Fibroblast of villous mesenchyme (primary cell): ENCODE measurements around the gene NKX6-1. TPM values are rescaled to one million over a fixed set of nuclear protein-coding genes. Genes with fewer than 3 reads are reported as not detected.

ENCODE experiments used
- DNase-seq: peaks from one replicate; pipeline ENCODE4 v3.0.0-alpha.2; 2010; ENCODE audit warnings: low read depth
- H3K4me3 ChIP-seq: 2 replicates; pipeline ENCODE4 v1.5.1; 2011; ENCODE audit warnings: low read depth, mild to moderate bottlenecking, low read length
- CTCF ChIP-seq: IDR thresholded peaks from 2 replicates; pipeline ENCODE4 v1.5.1; 2012; ENCODE audit warnings: low read depth, mild to moderate bottlenecking, low read length; ENCODE audit not compliant: insufficient read depth
- total RNA-seq: library from RNA; depleted of rRNA; stranded (reverse); fragments of >200 nt; gene quantifications from 2 replicates; pipeline ENCODE4 v1.2.3, GENCODE V29; 2012

NKX6-1 gene
- total RNA-seq, 1 donor = not detected

GRCh38 chr4:84491481-84491880 is 7.6 kb downstream of the NKX6-1 start:
- DNase-seq = no peak
- no peak overlapping the region for H3K4me3 ChIP-seq
- TF ChIP-seq CTCF = no peak

- no peak overlapping the region for H3K4me3 ChIP-seq
- no peak for TF ChIP-seq CTCF
- no peak for DNase-seq
Measured at GRCh38 chr4:84490663-84491062, 8.4 kb downstream of the NKX6-1 start.

- TF ChIP-seq CTCF = no peak
- no peak for DNase-seq
- H3K4me3 ChIP-seq = no peak overlapping the region
Measured at GRCh38 chr4:84484236-84484635, 14.9 kb downstream of the NKX6-1 start.

GRCh38 chr4:84483688-84484087 is 15.4 kb downstream of the NKX6-1 start:
- no peak for DNase-seq
- H3K4me3 ChIP-seq = no peak overlapping the region
- no peak for TF ChIP-seq CTCF

GRCh38 chr4:84482564-84483563 is 16.2 kb downstream of the NKX6-1 start:
- no peak overlapping the region for H3K4me3 ChIP-seq
- DNase-seq = no peak

GRCh38 chr4:84481860-84482245 is 17.2 kb downstream of the NKX6-1 start:
- no peak overlapping the region for H3K4me3 ChIP-seq
- no peak for DNase-seq
- TF ChIP-seq CTCF = no peak

More at GRCh38 chr4:84482564-84483563, 16.2 kb downstream of the NKX6-1 start:
- TF ChIP-seq CTCF = no peak
